GM12864 (cell line): Measurements from ENCODE around the gene CLIC6.

ENCODE experiments used
- DNase-seq: peaks from one replicate; pipeline ENCODE4 v3.0.0-alpha.2; 2011; ENCODE audit warnings: low read depth
- H3K4me3 ChIP-seq: 2 replicates; pipeline ENCODE4 v1.5.1; 2011; ENCODE audit warnings: mild to moderate bottlenecking, low read depth, low read length, control low read depth
- TF ChIP-seq, protein P1 (sequence below): IDR thresholded peaks from 2 replicates; pipeline ENCODE4 v1.5.1; 2011; ENCODE audit warnings: low read depth, mild to moderate bottlenecking, moderate library complexity, low read length, control low read depth, inconsistent platforms; ENCODE audit errors: missing control alignments

Gene CLIC6

DNA sequence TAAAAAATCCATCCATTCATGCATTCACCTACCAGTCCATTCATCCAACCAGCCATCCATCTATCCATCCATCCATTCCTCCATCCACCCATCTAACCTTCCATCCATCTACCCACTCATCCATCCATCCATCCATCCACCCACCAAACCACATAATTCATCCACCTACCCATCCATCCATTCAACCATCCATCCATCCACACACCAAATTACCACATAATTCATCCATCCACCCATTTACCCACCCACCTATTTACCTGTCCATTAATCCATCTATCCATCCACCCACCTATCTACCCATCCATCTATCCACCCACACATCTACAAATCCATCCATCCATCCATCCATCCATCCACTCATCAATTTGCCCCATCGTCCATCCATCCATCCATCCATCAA, 71.4 kb downstream of the CLIC6 start:
- no peak overlapping the region for H3K4me3 ChIP-seq
- TF ChIP-seq, protein P1, sequence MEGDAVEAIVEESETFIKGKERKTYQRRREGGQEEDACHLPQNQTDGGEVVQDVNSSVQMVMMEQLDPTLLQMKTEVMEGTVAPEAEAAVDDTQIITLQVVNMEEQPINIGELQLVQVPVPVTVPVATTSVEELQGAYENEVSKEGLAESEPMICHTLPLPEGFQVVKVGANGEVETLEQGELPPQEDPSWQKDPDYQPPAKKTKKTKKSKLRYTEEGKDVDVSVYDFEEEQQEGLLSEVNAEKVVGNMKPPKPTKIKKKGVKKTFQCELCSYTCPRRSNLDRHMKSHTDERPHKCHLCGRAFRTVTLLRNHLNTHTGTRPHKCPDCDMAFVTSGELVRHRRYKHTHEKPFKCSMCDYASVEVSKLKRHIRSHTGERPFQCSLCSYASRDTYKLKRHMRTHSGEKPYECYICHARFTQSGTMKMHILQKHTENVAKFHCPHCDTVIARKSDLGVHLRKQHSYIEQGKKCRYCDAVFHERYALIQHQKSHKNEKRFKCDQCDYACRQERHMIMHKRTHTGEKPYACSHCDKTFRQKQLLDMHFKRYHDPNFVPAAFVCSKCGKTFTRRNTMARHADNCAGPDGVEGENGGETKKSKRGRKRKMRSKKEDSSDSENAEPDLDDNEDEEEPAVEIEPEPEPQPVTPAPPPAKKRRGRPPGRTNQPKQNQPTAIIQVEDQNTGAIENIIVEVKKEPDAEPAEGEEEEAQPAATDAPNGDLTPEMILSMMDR, result no peak
- no peak for DNase-seq

DNA sequence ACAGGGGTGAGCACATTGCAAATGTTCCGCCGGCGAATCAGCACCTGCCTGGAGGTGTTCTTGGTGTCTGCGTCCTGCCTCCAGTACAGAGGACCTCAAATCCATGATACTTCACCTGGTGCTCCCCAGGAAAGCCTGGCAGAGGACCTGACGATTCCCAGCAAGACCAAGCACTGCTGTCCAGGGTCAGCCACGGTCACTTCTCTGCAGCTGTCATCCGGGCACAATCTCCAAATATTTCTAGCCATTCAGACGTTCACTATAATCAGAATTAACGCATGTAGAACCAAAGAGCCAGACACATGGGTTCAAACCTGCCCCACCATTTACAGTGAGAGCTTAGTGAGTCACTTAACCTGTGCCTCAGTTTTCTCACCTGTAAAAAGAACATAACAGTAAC, 74.5 kb downstream of the CLIC6 start:
- no peak overlapping the region for H3K4me3 ChIP-seq
- DNase-seq, result no peak
- TF ChIP-seq, protein P1, result no peak

DNA sequence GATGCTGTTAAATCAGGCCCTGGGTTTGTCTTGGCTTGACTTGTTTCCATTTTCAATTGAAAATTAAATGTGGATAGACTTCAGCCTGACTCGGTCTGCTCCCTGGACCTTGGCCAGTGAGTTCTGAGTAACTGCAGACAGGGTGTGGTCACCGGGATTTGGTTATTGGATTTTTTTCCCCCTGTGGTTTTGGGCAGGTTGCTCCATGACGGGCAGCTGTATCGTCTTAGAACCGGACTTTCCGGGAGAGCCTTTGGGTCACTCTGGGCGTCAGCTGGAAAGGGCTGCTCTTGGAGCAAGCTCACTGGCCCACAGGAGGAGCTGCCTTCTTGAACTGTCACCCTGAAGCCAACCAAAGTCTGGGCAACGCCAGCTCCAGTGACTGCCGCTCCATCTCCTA, 75.0 kb downstream of the CLIC6 start:
- TF ChIP-seq, protein P1, result no peak
- H3K4me3 ChIP-seq, result no peak overlapping the region
- no peak for DNase-seq

DNA sequence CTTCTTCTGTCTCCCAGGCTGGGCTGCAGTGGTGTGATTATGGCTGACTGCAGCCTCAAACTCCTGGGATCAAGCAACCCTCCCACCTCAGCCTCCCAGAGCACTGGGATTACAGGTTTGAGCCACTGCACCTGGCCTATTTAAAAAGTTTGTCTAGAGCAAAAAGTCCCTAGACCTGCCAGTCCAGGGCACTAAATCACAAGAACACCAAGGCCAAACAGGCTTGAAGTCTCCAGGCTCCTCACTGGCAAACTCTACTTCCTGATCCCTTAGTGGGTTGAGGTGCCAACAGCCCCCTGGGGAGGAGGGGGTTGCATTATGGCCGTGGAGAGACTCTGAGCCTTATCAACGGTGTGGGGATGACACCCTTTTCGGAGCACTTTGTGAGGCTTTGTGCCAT, 76.0 kb downstream of the CLIC6 start:
- no peak for DNase-seq
- H3K4me3 ChIP-seq, result no peak overlapping the region
- TF ChIP-seq, protein P1, result no peak

DNA sequence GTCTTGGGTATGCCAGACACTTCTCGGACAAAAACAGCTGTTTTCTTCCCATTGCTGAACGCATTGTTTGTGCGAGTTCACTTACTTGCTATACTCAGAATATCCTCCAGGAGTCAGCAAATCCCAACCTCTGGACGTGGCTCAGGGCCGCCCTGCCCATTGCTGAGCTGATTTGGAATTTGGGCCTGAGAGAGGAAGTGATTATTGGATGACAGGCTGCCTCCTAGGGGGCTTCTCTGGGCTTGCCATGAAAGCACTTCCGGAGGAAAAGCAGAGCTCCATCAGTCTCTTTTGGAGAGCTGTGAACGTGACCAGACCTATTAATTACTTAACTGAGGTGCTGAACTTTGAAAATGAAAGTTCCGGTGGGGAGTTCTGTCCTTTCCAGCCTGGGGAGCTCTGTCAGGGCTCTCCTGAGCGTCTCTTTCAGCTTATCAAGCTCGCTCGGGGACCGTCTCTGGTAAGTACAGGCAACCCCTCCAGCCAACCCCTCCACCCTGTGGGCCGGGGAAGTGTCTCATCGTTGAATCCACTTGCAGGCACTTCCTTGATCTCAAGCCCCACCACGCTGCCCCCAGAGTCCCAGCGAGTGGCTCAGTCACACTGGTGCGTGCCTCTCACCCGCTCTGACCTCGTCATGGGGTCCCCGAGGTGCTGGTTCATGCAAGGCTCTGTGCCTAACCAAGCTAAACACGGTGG, 76.9 kb downstream of the CLIC6 start:
- TF ChIP-seq, protein P1, result peak; percentile 80
- H3K4me3 ChIP-seq, result peak overlapping the region; percentile 44
- peak; percentile 43 for DNase-seq

DNA sequence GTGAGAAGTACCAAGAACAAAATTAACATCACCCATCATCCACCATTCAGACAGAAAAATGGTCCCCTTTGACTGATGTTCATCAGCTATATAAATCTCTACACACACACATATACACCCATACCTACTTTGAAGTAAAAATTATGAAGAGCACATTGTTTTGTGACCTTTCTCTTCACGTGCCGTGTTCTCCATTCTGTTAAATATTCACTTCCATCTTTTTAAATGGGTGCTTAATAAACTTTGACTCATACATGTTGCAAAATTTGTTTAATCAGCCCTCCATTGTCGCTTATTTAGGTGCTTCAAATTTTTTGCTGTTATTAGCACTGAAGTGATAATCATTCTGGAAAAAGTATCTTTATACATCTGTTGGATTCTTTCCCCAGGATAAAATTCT, 80.1 kb downstream of the CLIC6 start:
- DNase-seq, result no peak
- no peak overlapping the region for H3K4me3 ChIP-seq
- TF ChIP-seq, protein P1, result no peak

DNA sequence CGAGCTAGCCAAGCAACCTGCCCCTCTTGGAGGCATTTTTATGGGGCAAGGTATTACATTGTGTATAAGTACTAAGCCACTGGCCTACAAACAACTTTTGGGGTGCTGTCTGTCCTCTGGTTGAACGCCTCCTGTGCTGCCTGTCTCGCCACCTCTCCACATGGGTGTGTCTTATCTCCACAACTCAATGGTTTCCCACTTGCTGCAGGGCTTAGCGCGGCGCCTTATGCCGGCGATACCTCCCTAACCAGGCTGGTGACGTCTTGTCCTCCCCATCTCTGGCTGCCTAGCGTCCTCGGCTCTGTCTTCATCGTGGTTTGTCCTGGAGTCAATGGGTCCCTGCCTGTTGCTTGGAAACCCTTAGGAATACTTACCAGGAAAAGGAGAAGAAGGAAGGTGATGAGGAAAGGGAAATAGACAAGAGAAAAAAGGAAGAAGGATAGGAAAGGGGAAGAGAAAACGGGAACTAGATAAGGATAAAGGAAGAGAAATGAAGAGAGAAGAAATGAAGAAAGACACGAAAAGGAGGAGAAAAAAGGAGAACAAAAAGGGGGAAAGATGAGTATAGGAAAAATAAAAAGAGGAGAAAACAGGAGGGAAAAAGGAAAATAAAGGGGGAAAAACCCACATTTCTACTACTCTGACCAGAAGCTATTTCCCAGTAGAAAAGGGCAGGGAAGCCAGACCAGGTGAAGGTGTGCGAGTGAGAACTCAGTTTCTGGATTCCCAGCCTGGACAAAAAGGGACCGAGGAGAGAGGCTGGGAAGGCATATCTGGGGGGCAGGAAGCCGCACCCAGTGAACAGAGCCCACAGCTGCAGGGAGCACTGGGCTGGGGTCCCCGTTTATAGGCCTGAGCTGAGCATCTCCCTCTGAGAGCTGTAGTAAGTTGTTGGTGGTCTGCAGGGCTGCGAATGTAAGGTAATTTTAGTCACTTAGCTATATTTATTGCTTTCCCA, 86.2 kb downstream of the CLIC6 start:
- H3K4me3 ChIP-seq, result no peak overlapping the region
- TF ChIP-seq, protein P1, result no peak
- no peak for DNase-seq
